ENCODE results near the gene ESRRG.

- TF ChIP-seq POLR2AphosphoS5 (IDR thresholded peaks at IDR 0.05) = no peak
- TF ChIP-seq CTCF (IDR thresholded peaks at IDR 0.05 in 8 of 11, conservative IDR thresholded peaks at IDR 0.05 in 3 of 11) = no peak
- no peak for TF ChIP-seq POLR2A (IDR thresholded peaks at IDR 0.05)
Measured at GRCh38 chr1:216665406-216665805, 57.8 kb downstream of the ESRRG start.
